Right lobe of liver (tissue), 6 donors: Measurements from ENCODE around the gene PRR15. TPM values are rescaled to one million over a fixed set of nuclear protein-coding genes. Genes with fewer than 3 reads are reported as not detected.

Experiments
- ATAC-seq, 4 donors: fragments of 200-7000 bp; cut with Tn5 transposase; one replicate each; pipeline ENCODE4 v1.9.1; 2020; ENCODE audit warnings: mild to moderate bottlenecking in 4 of 4, moderate library complexity in 4 of 4
- DNase-seq, 3 donors: peaks; one replicate each; pipeline ENCODE4 v3.0.0-alpha.2; 2020
- H3K27ac ChIP-seq, 3 donors: fragments of 200-600 bp; one replicate each; pipeline ENCODE4 v1.8.0; 2022
- H3K27me3 ChIP-seq, 2 donors: fragments of 200-600 bp; one replicate each; pipeline ENCODE4 v1.8.0; 2022
- H3K36me3 ChIP-seq, 4 donors: fragments of 200-600 bp; sonication (generic) in 1 of 4; one replicate each; pipeline versions ENCODE4 v1.5.1 to v1.8.0; 2017 to 2022; ENCODE audit warnings: control low read depth in 1 of 4
- H3K4me1 ChIP-seq, 4 donors: fragments of 200-600 bp; sonication (generic) in 1 of 4; one replicate each; pipeline versions ENCODE4 v1.5.1 to v1.8.0; 2017 to 2022; ENCODE audit warnings: control low read depth in 1 of 4
- H3K4me3 ChIP-seq, 3 donors: fragments of 200-600 bp; one replicate each; pipeline ENCODE4 v1.8.0; 2022
- H3K9me3 ChIP-seq, 4 donors: fragments of 200-600 bp; sonication (generic) in 1 of 4; one replicate each; pipeline versions ENCODE4 v1.5.1 to v1.8.0; 2017 to 2022; ENCODE audit warnings: control low read depth in 1 of 4
- CTCF ChIP-seq, 4 donors: fragments of 200-600 bp in 3 of 4; fragments of 450-650 bp in 1 of 4; IDR thresholded peaks; one replicate each; pipeline versions ENCODE4 v1.5.1 to v1.8.0; 2016 to 2022; ENCODE audit warnings: antibody characterized with exemption in 4 of 4, mild to moderate bottlenecking in 2 of 4
- POLR2A ChIP-seq: fragments of 450-650 bp; IDR thresholded peaks from one replicate; pipeline ENCODE4 v1.6.1; 2017; ENCODE audit warnings: antibody characterized with exemption, mild to moderate bottlenecking
- WGBS: methylation state at CpG from one replicate; pipeline ENCODE4 v1.1.6; 2018; ENCODE audit warnings: low coverage, low lambda C conversion rate; ENCODE audit not compliant: insufficient coverage; ENCODE audit errors: missing lambda C conversion rate; 5-methylcytosine and 5-hydroxymethylcytosine counted together
- intact Hi-C, 2 donors: fragments of 100-400 bp; cut with DNase I; formaldehyde crosslinking; loops; one replicate each; pipeline versions ENCODE4 v1.11.2 to v1.14.1; 2022
- total RNA-seq, 6 experiments: library from RNA; depleted of rRNA in 2 of 6; stranded (reverse); fragments of >200 nt in 2 of 6; fragmentation: NEBNext Ultra II Directional in 3 of 6; extraction: Animal tissue kit (Norgen Biotek cat#: 25700) in 3 of 6; gene quantifications; one replicate each; pipeline versions ENCODE4 v1.1.0 to v1.2.4, GENCODE V29; 2016 to 2023
- donor health status: DM: no; HTN: yes; CAD: no.
- donor health status: DM: no; HTN: no; CAD: no.
- donor health status: DM: no; HTN: no; CAD: no.
- donor health status: DM: no; HTN: yes; CAD: no.
- donor health status: DM: no; HTN: yes; CAD: no.

The PRR15 gene
- total RNA-seq, 6 experiments from 2014 or later: 0.18 to 1.3 (median 0.42) TPM; not detected in 3

GRCh38 chr7:29611941-29612544 lies 48.4 kb downstream of the PRR15 start:
- Histone ChIP-seq H3K27me3 (no peaks in the 10 kb centered on the region), H3K27ac (no peak overlapping the region), H3K9me3 (no peaks in the 10 kb centered on the region), H3K4me1 (peaks cover 0 to 5% (median 0%) of the 10 kb centered on the region in 4 donors), H3K36me3 (no peaks in the 10 kb centered on the region), H3K4me3 (no peak overlapping the region)
- no peak for ATAC-seq
- TF ChIP-seq POLR2A (no peak), CTCF (IDR thresholded peaks at IDR 0.05) (no peak)
- no peak for DNase-seq
- intact Hi-C loops: no loop called here
- 52% methylated on average over 2 of the region's 4 CpGs for WGBS

GRCh38 chr7:29612596-29612995 lies 49.0 kb downstream of the PRR15 start:
- Histone ChIP-seq H3K27me3 (no peaks in the 10 kb centered on the region), H3K4me1 (peaks cover 0 to 5% (median 0%) of the 10 kb centered on the region in 4 donors), H3K9me3 (no peaks in the 10 kb centered on the region), H3K36me3 (no peaks in the 10 kb centered on the region), H3K4me3 (no peak overlapping the region), H3K27ac (no peak overlapping the region)
- 82% methylated on average over 2 of the region's 2 CpGs for WGBS
- TF ChIP-seq CTCF (IDR thresholded peaks at IDR 0.05) (no peak), POLR2A (no peak)
- ATAC-seq (no peak), DNase-seq (no peak)
- intact Hi-C loops: no loop called here

- H3K4me3 ChIP-seq: no peak overlapping the region
- DNase-seq (no peak), ATAC-seq (no peak)
- H3K36me3 ChIP-seq: no peaks in the 10 kb centered on the region
- H3K4me1 ChIP-seq: peaks cover 0 to 5% (median 0%) of the 10 kb centered on the region in 4 donors
- no peak for TF ChIP-seq POLR2A
- no peak for TF ChIP-seq CTCF (IDR thresholded peaks at IDR 0.05)
- 76% methylated on average over 3 of the region's 3 CpGs for WGBS
- no peaks in the 10 kb centered on the region for H3K27me3 ChIP-seq
- H3K9me3 ChIP-seq: no peaks in the 10 kb centered on the region
- intact Hi-C loops: no loop called here
- no peak overlapping the region for H3K27ac ChIP-seq
Observed at GRCh38 chr7:29613100-29613499, 49.5 kb downstream of the PRR15 start.

GRCh38 chr7:29614229-29614628 lies 50.6 kb downstream of the PRR15 start:
- H3K36me3 ChIP-seq: no peaks in the 10 kb centered on the region
- no peak for TF ChIP-seq CTCF (IDR thresholded peaks at IDR 0.05)
- TF ChIP-seq POLR2A: no peak
- DNase-seq (no peak), ATAC-seq (no peak)
- H3K4me3 ChIP-seq: no peak overlapping the region
- 80% methylated on average over 1 of the region's 2 CpGs for WGBS
- H3K4me1 ChIP-seq: peaks cover 0 to 4% (median 0%) of the 10 kb centered on the region in 4 donors
- H3K9me3 ChIP-seq: no peaks in the 10 kb centered on the region
- H3K27ac ChIP-seq: no peak overlapping the region
- intact Hi-C loops: no loop called here
- H3K27me3 ChIP-seq: no peaks in the 10 kb centered on the region

Other genes starting within 250 kb of the PRR15 start
- gene WIPF3, start 242.7 kb downstream of the PRR15 start, total RNA-seq: 1 to 10 TPM in 3 of 6 experiments, under 1 TPM in 3; 0.64 to 4.1 (median 0.93) TPM